CD4-positive, alpha-beta T cell (primary cell): ENCODE results near the gene LSAMP. TPM values are rescaled to one million over a fixed set of nuclear protein-coding genes. Genes with fewer than 3 reads are reported as not detected.

Experiments used
- ATAC-seq: fragments of 200-7000 bp; cut with Tn5 transposase; one replicate; pipeline ENCODE4 v1.10.0; 2022; ENCODE audit warnings: mild to moderate bottlenecking; ENCODE audit not compliant: poor library complexity
- CTCF ChIA-PET: fragments of 350-600 bp; sonication (Branson Sonifier 250); formaldehyde crosslinking; loops from one replicate; lab custom pipeline; 2021; ENCODE audit warnings: antibody characterized with exemption, inconsistent platforms; lab: Charles Lee
- POLR2A ChIA-PET: fragments of 350-600 bp; sonication (Branson Sonifier 250); formaldehyde crosslinking; loops from one replicate; lab custom pipeline; 2021; ENCODE audit warnings: antibody characterized with exemption, inconsistent platforms; lab: Charles Lee
- DNase-seq, 14 experiments: peaks; one replicate each; pipeline ENCODE4 v3.0.0-alpha.2; 2013 to 2020; ENCODE audit warnings: mixed read lengths in 2 of 14
- H3K27ac ChIP-seq, 2 donors: one replicate each; pipeline versions ENCODE4 v1.5.1 to v1.7.0; 2013; ENCODE audit warnings: low read length in 2 of 2, low read depth in 1 of 2, mild to moderate bottlenecking in 1 of 2
- H3K27me3 ChIP-seq, 2 experiments: 1 replicate in 1 of 2; 2 replicates in 1 of 2; pipeline versions ENCODE4 v1.6.1 to v1.7.0; 2013; ENCODE audit warnings: low read length in 2 of 2, control low read depth in 1 of 2, mild to moderate bottlenecking in 1 of 2, moderate library complexity in 1 of 2; ENCODE audit not compliant: insufficient read depth in 2 of 2, control insufficient read depth in 1 of 2
- H3K36me3 ChIP-seq: one replicate; pipeline ENCODE4 v1.6.1; 2013; ENCODE audit warnings: low read length, control low read depth; ENCODE audit not compliant: insufficient read depth
- H3K4me1 ChIP-seq: one replicate; pipeline ENCODE4 v1.6.1; 2013; ENCODE audit warnings: low read length, control low read depth; ENCODE audit not compliant: insufficient read depth
- H3K4me3 ChIP-seq: one replicate; pipeline ENCODE4 v1.5.1; 2013; ENCODE audit warnings: mild to moderate bottlenecking, low read length, moderate library complexity
- H3K9me3 ChIP-seq, 2 experiments: 1 replicate in 1 of 2; 2 replicates in 1 of 2; pipeline versions ENCODE4 v1.6.1 to v1.7.0; 2013; ENCODE audit warnings: low read length in 2 of 2, mild to moderate bottlenecking in 2 of 2, control low read depth in 1 of 2, moderate library complexity in 1 of 2; ENCODE audit not compliant: control insufficient read depth in 1 of 2, insufficient read depth in 1 of 2
- H3K27ac Mint-ChIP-seq: one replicate; pipeline ENCODE4 v1.8.0; 2020; ENCODE audit warnings: mixed read lengths
- H3K27me3 Mint-ChIP-seq: one replicate; pipeline ENCODE4 v1.8.0; 2021; ENCODE audit warnings: mixed read lengths
- H3K36me3 Mint-ChIP-seq: one replicate; pipeline ENCODE4 v1.8.0; 2021; ENCODE audit warnings: low read depth, mixed read lengths
- H3K4me1 Mint-ChIP-seq: one replicate; pipeline ENCODE4 v1.8.0; 2021; ENCODE audit warnings: low read depth, mixed read lengths
- H3K4me3 Mint-ChIP-seq: one replicate; pipeline ENCODE4 v1.8.0; 2020; ENCODE audit warnings: mild to moderate bottlenecking, mixed read lengths
- H3K9me3 Mint-ChIP-seq: one replicate; pipeline ENCODE4 v1.8.0; 2020; ENCODE audit warnings: mixed read lengths
- CTCF ChIP-seq: fragments of 200-600 bp; IDR thresholded peaks from one replicate; pipeline ENCODE4 v1.8.0; 2022; ENCODE audit warnings: antibody characterized with exemption, mild to moderate bottlenecking
- intact Hi-C, 2 experiments: fragments of 100-400 bp; cut with DNase I in 1 of 2; cut with micrococcal nuclease in 1 of 2; formaldehyde crosslinking; loops; one replicate each; pipeline versions ENCODE4 v1.15.1 to v1.9.0; 2023 to 2025; cut with DNase I, micrococcal nuclease
- total RNA-seq, 174 experiments: library from RNA in 2 of 174; stranded (reverse) in 2 of 174; gene quantifications; one replicate each; pipeline ENCODE4 v1.2.3 and lab custom pipeline; 2021 to 2026

Gene LSAMP
- total RNA-seq, 2 experiments from 2014 or later: not detected

DNA sequence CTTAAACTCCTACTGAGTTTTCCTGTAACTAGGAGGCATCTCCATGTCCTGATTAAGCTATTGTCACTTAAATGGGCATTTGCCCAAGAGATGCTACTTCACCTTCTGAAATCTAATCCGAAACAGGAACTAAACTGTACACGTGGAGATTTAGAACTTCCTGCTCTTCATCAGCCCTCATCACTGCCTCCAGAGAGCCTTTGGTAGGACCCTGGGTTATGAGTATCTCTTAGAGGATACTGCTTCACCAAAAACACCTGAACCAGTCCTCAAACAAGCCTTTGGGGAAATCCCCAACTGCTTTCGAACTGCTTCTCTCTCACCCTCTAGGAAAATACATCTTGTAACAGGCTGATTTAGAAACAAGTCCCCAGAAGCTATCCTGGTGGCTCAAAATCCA, 501.7 kb downstream of the LSAMP start:
- no peaks in the 10 kb centered on the region for H3K9me3 Mint-ChIP-seq
- ATAC-seq (no peak), DNase-seq (no peak)
- ChIA-PET CTCF (no interaction called here), POLR2A (no interaction called here)
- peaks cover 10% of the 10 kb centered on the region for H3K27me3 Mint-ChIP-seq
- Histone ChIP-seq H3K27ac (no peak overlapping the region), H3K4me3 (no peak overlapping the region), H3K9me3 (no peaks in the 10 kb centered on the region), H3K27me3 (no peaks in the 10 kb centered on the region), H3K4me1 (no peaks in the 10 kb centered on the region), H3K36me3 (no peaks in the 10 kb centered on the region)
- intact Hi-C loops: no loop called here
- no peaks in the 10 kb centered on the region for H3K4me1 Mint-ChIP-seq
- H3K4me3 Mint-ChIP-seq: no peak overlapping the region
- no peak overlapping the region for H3K27ac Mint-ChIP-seq
- TF ChIP-seq CTCF: no peak
- no peaks in the 10 kb centered on the region for H3K36me3 Mint-ChIP-seq

- intact Hi-C loops: no loop called here
- ChIA-PET POLR2A (no interaction called here), CTCF (no interaction called here)
- DNase-seq (no peak), ATAC-seq (no peak)
- peaks cover 4% of the 10 kb centered on the region for H3K27me3 Mint-ChIP-seq
- Histone ChIP-seq H3K27me3 (no peaks in the 10 kb centered on the region), H3K36me3 (no peaks in the 10 kb centered on the region), H3K27ac (no peak overlapping the region), H3K9me3 (no peaks in the 10 kb centered on the region), H3K4me3 (no peak overlapping the region), H3K4me1 (no peaks in the 10 kb centered on the region)
- no peaks in the 10 kb centered on the region for H3K36me3 Mint-ChIP-seq
- no peak overlapping the region for H3K4me3 Mint-ChIP-seq
- no peaks in the 10 kb centered on the region for H3K9me3 Mint-ChIP-seq
- no peaks in the 10 kb centered on the region for H3K4me1 Mint-ChIP-seq
- TF ChIP-seq CTCF: no peak
- no peak overlapping the region for H3K27ac Mint-ChIP-seq
Observed at GRCh38 chr3:115937054-115937453, 508.2 kb downstream of the LSAMP start.

DNA sequence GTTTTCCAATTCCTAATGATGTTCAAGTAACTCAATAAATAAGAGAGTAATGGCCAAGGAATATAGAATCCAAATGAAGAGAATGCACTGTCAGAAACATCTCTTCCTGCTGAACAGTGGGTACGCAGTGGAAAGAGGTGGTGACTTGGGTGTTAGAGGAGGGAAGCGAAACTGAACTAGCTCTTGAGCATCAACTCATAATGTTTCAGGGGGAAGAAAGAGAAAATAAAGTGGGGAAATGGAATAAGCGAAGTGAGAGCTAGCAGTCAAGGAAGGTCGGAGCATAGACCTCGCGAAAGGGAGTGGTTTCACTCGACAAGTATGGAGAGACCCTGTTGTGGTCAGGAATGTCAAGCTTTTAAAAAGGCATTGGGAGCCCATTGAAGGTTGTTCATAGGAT, 512.5 kb downstream of the LSAMP start:
- Mint-ChIP-seq H3K9me3 (no peaks in the 10 kb centered on the region), H3K27ac (no peak overlapping the region), H3K36me3 (no peaks in the 10 kb centered on the region), H3K4me1 (no peaks in the 10 kb centered on the region), H3K4me3 (no peak overlapping the region), H3K27me3 (peaks cover 5% of the 10 kb centered on the region)
- no peak for ATAC-seq
- Histone ChIP-seq H3K27me3 (no peaks in the 10 kb centered on the region), H3K36me3 (no peaks in the 10 kb centered on the region), H3K27ac (no peak overlapping the region), H3K4me1 (no peaks in the 10 kb centered on the region), H3K9me3 (no peaks in the 10 kb centered on the region), H3K4me3 (no peak overlapping the region)
- TF ChIP-seq CTCF: no peak
- intact Hi-C loops: no loop called here
- DNase-seq: no peak
- ChIA-PET POLR2A (no interaction called here), CTCF (no interaction called here)
